B cell (primary cell): ENCODE results near the gene TEAD1. TPM values are rescaled to one million over a fixed set of nuclear protein-coding genes. Genes with fewer than 3 reads are reported as not detected.

Experiments
- ATAC-seq: fragments of 200-7000 bp; cut with Tn5 transposase; one replicate; pipeline ENCODE4 v1.10.0; 2021; ENCODE audit warnings: low read depth, mild to moderate bottlenecking, moderate number of reproducible peaks, moderate library complexity
- CTCF ChIA-PET: fragments of 350-600 bp; sonication (Branson Sonifier 250); formaldehyde crosslinking; loops from one replicate; lab custom pipeline; 2021; ENCODE audit warnings: antibody characterized with exemption, inconsistent platforms; lab: Charles Lee
- POLR2A ChIA-PET: fragments of 350-600 bp; sonication (Branson Sonifier 250); formaldehyde crosslinking; loops from one replicate; lab custom pipeline; 2021; ENCODE audit warnings: antibody characterized with exemption; lab: Charles Lee
- DNase-seq: peaks from one replicate; pipeline ENCODE4 v3.0.0; 2013
- H2AFZ ChIP-seq: 2 replicates; pipeline ENCODE4 v1.6.1; 2012; ENCODE audit warnings: mild to moderate bottlenecking, low read depth, low read length; ENCODE audit not compliant: insufficient read depth, poor library complexity, severe bottlenecking
- H3K27ac ChIP-seq, 2 donors: 1 replicate in 1 of 2; 2 replicates in 1 of 2; pipeline ENCODE4 v1.5.1; 2012 to 2013; ENCODE audit warnings: low read length in 2 of 2, mild to moderate bottlenecking in 2 of 2, moderate library complexity in 1 of 2
- H3K27me3 ChIP-seq, 4 experiments: fragments of 200-600 bp in 1 of 4; sonication (generic) in 1 of 4; replicated peaks in 1 of 4; 1 replicate in 2 of 4; 2 replicates in 2 of 4; pipeline versions ENCODE4 v1.6.1 to v1.7.0; 2013 to 2016; ENCODE audit warnings: low read length in 3 of 4, mild to moderate bottlenecking in 2 of 4, mixed read lengths in 1 of 4, moderate library complexity in 1 of 4; ENCODE audit not compliant: insufficient read depth in 4 of 4, control insufficient read depth in 3 of 4; ENCODE audit errors: control extremely low read depth in 1 of 4
- H3K36me3 ChIP-seq, 2 experiments: replicated peaks in 1 of 2; 1 replicate in 1 of 2; 2 replicates in 1 of 2; pipeline versions ENCODE4 v1.6.1 to v1.7.1; 2013; ENCODE audit warnings: low read length in 1 of 2; ENCODE audit not compliant: insufficient read depth in 2 of 2, control insufficient read depth in 1 of 2; ENCODE audit errors: control extremely low read depth in 1 of 2, extremely low read depth in 1 of 2
- H3K4me1 ChIP-seq, 2 donors: fragments of 200-600 bp in 1 of 2; sonication (generic) in 1 of 2; 1 replicate in 1 of 2; 2 replicates in 1 of 2; pipeline versions ENCODE4 v1.5.1 to v1.6.1; 2013 to 2017; ENCODE audit warnings: low read length in 2 of 2; ENCODE audit not compliant: control insufficient read depth in 2 of 2, insufficient read depth in 2 of 2
- H3K4me2 ChIP-seq: replicated peaks from 2 replicates; pipeline ENCODE3; 2012; ENCODE audit warnings: mild to moderate bottlenecking, low read depth, low read length; ENCODE audit not compliant: poor library complexity, severe bottlenecking
- H3K4me3 ChIP-seq, 5 experiments: fragments of 200-600 bp in 1 of 5; sonication (generic) in 1 of 5; 1 replicate in 3 of 5; 2 replicates in 2 of 5; pipeline versions ENCODE4 v1.5.1 to v1.7.0; 2011 to 2016; ENCODE audit warnings: low read length in 4 of 5, mild to moderate bottlenecking in 4 of 5, low read depth in 2 of 5, control low read depth in 1 of 5, moderate library complexity in 1 of 5; ENCODE audit not compliant: insufficient read depth in 1 of 5; ENCODE audit errors: control extremely low read depth in 1 of 5, extremely low read depth in 1 of 5
- H3K79me2 ChIP-seq: fragments of 200-600 bp; sonication (generic); one replicate; pipeline ENCODE4 v1.6.0; 2016; ENCODE audit warnings: low read length; ENCODE audit not compliant: control insufficient read depth, insufficient read depth
- H3K9ac ChIP-seq: fragments of 200-600 bp; sonication (generic); 2 replicates; pipeline ENCODE4 v1.6.1; 2017; ENCODE audit warnings: mild to moderate bottlenecking, low read length, moderate library complexity
- H3K9me3 ChIP-seq, 3 donors: one replicate each; pipeline versions ENCODE4 v1.6.1 to v1.7.1; 2013; ENCODE audit warnings: low read length in 2 of 3; ENCODE audit not compliant: control insufficient read depth in 2 of 3, insufficient read depth in 1 of 3; ENCODE audit errors: control extremely low read depth in 1 of 3
- H4K20me1 ChIP-seq: 2 replicates; pipeline ENCODE4 v1.6.0; 2012; ENCODE audit warnings: mild to moderate bottlenecking, low read length; ENCODE audit not compliant: insufficient read depth, control insufficient read depth, poor library complexity, severe bottlenecking
- H3K27ac Mint-ChIP-seq: one replicate; pipeline ENCODE4 v1.8.0; 2021; ENCODE audit warnings: mixed read lengths
- H3K27me3 Mint-ChIP-seq: one replicate; pipeline ENCODE4 v1.8.0; 2021; ENCODE audit warnings: mixed read lengths
- H3K4me1 Mint-ChIP-seq: one replicate; pipeline ENCODE4 v1.8.0; 2021; ENCODE audit warnings: mixed read lengths
- H3K4me3 Mint-ChIP-seq: one replicate; pipeline ENCODE4 v1.8.0; 2021; ENCODE audit warnings: mixed read lengths
- H3K9me3 Mint-ChIP-seq: one replicate; pipeline ENCODE4 v1.8.0; 2022; ENCODE audit warnings: mixed read lengths; ENCODE audit not compliant: insufficient read depth
- EZH2 ChIP-seq: IDR thresholded peaks from 2 replicates; pipeline ENCODE4 v1.6.1; 2012; ENCODE audit warnings: borderline replicate concordance, low read depth, mild to moderate bottlenecking, moderate library complexity, low read length; ENCODE audit not compliant: insufficient read depth, poor library complexity, severe bottlenecking
- WGBS: methylation state at CpG from one replicate; pipeline ENCODE4 v1.1.5; 2013; ENCODE audit warnings: missing lambda C conversion rate; ENCODE audit not compliant: insufficient coverage; 5-methylcytosine and 5-hydroxymethylcytosine counted together
- intact Hi-C: fragments of 100-400 bp; cut with micrococcal nuclease; formaldehyde crosslinking; loops from one replicate; pipeline ENCODE4 v1.10.0; 2022
- polyA plus RNA-seq: library from polyadenylated mRNA; depleted of rRNA; stranded (reverse); fragments of >200 nt; gene quantifications from 2 replicates; pipeline ENCODE4 v1.2.3, GENCODE V29; 2012
- total RNA-seq, 2 donors: library from RNA; stranded (reverse); fragments of 120-200 nt in 1 of 2; gene quantifications; 1 replicate in 1 of 2; 2 replicates in 1 of 2; pipeline versions ENCODE4 v1.2.3 to v1.2.4, GENCODE V29; 2013 to 2022
- TF ChIP-seq, protein P1 (sequence below): fragments of 200-600 bp; IDR thresholded peaks from one replicate; pipeline ENCODE4 v1.8.0; 2022; ENCODE audit warnings: antibody characterized with exemption, mild to moderate bottlenecking

The TEAD1 gene
- total and polyA plus RNA-seq, 2 donors (not counting 1 experiment from before 2014, with no cell fraction given): 0.30 TPM; not detected in 1

DNA sequence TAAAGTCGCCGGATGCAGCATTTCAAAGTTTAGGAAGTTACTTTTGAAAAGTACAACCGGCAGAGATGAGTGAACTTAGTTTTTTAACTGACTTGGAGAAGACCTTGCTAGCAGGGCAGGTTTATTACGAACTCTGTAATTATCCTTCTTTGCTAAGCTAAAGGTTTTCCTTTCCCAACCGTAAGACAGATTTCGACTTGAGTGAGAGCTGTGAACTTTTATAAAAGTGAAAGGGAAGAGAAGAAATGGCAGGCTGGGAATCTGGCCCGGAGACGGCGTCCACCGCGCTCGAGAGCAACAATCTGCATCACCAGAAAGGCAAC, 659 bp upstream of the TEAD1 start:
- H3K9me3 ChIP-seq: peaks cover 0 to 8% (median 0%) of the 10 kb centered on the region in 3 donors
- peaks cover 57% of the 10 kb centered on the region for H3K27me3 Mint-ChIP-seq
- no peak overlapping the region for H3K27ac ChIP-seq
- H4K20me1 ChIP-seq: no peaks in the 10 kb centered on the region
- peak overlapping the region; percentile 58 for H3K9ac ChIP-seq
- TF ChIP-seq, protein P1, sequence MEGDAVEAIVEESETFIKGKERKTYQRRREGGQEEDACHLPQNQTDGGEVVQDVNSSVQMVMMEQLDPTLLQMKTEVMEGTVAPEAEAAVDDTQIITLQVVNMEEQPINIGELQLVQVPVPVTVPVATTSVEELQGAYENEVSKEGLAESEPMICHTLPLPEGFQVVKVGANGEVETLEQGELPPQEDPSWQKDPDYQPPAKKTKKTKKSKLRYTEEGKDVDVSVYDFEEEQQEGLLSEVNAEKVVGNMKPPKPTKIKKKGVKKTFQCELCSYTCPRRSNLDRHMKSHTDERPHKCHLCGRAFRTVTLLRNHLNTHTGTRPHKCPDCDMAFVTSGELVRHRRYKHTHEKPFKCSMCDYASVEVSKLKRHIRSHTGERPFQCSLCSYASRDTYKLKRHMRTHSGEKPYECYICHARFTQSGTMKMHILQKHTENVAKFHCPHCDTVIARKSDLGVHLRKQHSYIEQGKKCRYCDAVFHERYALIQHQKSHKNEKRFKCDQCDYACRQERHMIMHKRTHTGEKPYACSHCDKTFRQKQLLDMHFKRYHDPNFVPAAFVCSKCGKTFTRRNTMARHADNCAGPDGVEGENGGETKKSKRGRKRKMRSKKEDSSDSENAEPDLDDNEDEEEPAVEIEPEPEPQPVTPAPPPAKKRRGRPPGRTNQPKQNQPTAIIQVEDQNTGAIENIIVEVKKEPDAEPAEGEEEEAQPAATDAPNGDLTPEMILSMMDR: no peak
- no peak for TF ChIP-seq EZH2
- H3K79me2 ChIP-seq: no peaks in the 10 kb centered on the region
- H3K36me3 ChIP-seq: no peaks in the 10 kb centered on the region
- ChIA-PET POLR2A (no interaction called here), CTCF (no interaction called here)
- H3K4me3 Mint-ChIP-seq: peak overlapping the region; percentile 83
- intact Hi-C loops: no loop called here
- H3K4me2 ChIP-seq: peak overlapping the region; percentile 80
- DNase-seq (no peak), ATAC-seq (no peak)
- 14% methylated on average over 9 of the region's 12 CpGs for WGBS
- no peak overlapping the region for H3K27ac Mint-ChIP-seq
- H3K9me3 Mint-ChIP-seq: peaks cover 5% of the 10 kb centered on the region
- H3K27me3 ChIP-seq: peaks cover 6 to 33% (median 16%) of the 10 kb centered on the region in 4 experiments
- H2AFZ ChIP-seq: peak overlapping the region; percentile 68
- H3K4me3 ChIP-seq: peak overlapping the region in 4 of 5 experiments; percentile 28 to 59 (median 46)
- H3K4me1 Mint-ChIP-seq: peaks cover 14% of the 10 kb centered on the region
- peaks cover 8 to 9% of the 10 kb centered on the region in 2 donors for H3K4me1 ChIP-seq

DNA sequence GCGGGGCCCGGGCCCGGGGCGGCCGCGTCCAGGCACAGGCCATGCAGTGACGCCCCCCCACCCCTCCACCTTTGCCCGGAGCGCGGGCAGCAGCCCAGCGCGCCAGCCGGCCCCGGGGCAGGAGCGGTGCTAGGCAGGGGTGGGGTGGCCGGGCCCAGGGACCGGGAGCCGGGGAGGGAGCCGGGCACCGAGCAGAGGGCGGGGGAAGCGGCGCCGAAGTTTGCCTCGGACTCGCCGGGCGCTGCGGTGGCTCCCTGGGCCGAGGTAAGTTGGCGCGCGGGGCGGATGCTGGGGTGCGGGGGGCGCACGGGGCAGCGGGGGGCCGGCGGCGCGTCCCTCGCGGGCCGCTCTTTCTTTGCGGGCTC, 332 bp downstream of the TEAD1 start:
- Histone ChIP-seq H2AFZ (peak overlapping the region; percentile 68), H3K4me2 (peak overlapping the region; percentile 80), H3K9me3 (peaks cover 0 to 8% (median 0%) of the 10 kb centered on the region in 3 donors), H3K9ac (peak overlapping the region; percentile 58), H4K20me1 (no peaks in the 10 kb centered on the region), H3K79me2 (no peaks in the 10 kb centered on the region), H3K4me3 (peak overlapping the region in 2 of 5 experiments; percentile 17 to 59), H3K27ac (no peak overlapping the region), H3K27me3 (peaks cover 6 to 38% (median 24%) of the 10 kb centered on the region in 4 experiments), H3K4me1 (peaks cover 8 to 9% of the 10 kb centered on the region in 2 donors), H3K36me3 (no peaks in the 10 kb centered on the region)
- no peak for TF ChIP-seq EZH2
- TF ChIP-seq, protein P1: no peak
- ChIA-PET CTCF (no interaction called here), POLR2A (no interaction called here)
- Mint-ChIP-seq H3K9me3 (peaks cover 5% of the 10 kb centered on the region), H3K27ac (no peak overlapping the region), H3K27me3 (peaks cover 54% of the 10 kb centered on the region), H3K4me3 (no peak overlapping the region), H3K4me1 (peaks cover 14% of the 10 kb centered on the region)
- intact Hi-C loops: no loop called here
- ATAC-seq: peak; percentile 23
- DNase-seq: no peak
- WGBS: 4% methylated on average over 46 of the region's 46 CpGs
